Measurements from ENCODE around the gene TTC7B.

The TTC7B gene

DNA sequence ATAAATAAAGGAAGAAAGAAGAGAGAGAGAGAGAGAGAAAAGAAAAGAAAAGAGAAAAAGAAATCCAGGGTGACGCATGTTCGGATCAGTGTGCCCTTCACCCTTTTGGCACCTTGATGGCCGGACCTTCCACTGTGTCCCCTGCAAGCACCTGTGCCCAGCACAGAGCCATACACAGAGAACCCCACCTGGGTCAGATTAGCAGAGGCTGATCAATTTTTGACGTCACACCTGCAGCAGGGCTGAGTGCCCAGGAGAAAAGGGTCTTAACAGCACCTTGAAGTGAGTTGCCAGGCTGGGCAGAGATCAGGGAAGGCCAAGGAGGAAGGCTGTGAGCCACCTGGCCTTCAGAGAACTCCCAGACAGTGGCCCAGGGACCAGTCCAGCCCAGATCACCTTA, 305.0 kb downstream of the TTC7B start:
- no peak overlapping the region for H3K4me3 ChIP-seq (ENCODE audit: low read depth, low read length)
- TF ChIP-seq, protein P1, sequence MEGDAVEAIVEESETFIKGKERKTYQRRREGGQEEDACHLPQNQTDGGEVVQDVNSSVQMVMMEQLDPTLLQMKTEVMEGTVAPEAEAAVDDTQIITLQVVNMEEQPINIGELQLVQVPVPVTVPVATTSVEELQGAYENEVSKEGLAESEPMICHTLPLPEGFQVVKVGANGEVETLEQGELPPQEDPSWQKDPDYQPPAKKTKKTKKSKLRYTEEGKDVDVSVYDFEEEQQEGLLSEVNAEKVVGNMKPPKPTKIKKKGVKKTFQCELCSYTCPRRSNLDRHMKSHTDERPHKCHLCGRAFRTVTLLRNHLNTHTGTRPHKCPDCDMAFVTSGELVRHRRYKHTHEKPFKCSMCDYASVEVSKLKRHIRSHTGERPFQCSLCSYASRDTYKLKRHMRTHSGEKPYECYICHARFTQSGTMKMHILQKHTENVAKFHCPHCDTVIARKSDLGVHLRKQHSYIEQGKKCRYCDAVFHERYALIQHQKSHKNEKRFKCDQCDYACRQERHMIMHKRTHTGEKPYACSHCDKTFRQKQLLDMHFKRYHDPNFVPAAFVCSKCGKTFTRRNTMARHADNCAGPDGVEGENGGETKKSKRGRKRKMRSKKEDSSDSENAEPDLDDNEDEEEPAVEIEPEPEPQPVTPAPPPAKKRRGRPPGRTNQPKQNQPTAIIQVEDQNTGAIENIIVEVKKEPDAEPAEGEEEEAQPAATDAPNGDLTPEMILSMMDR (IDR thresholded peaks at IDR 0.05; ENCODE audit: low read depth, low read length, missing control alignments): no peak
- DNase-seq (ENCODE audit: low read depth): no peak

DNA sequence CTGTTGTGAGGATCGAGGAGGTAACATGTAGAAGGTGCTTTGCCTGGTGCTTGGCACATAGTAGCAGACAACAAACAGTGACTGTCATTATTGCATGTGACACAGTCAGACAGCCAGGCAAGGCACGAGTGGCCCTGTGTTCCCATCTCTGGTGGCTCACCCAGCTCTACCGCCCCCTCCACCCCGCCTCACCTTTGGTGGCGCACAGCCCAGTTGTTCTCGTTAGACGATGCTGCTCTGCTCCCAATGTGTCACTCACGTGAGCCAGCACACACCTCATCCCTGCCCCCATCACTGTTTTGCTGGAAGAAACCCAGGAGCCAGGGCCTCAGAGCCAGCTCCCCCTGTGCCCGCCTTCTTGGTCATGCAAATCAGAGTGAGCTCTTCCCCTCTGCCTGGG, 306.1 kb downstream of the TTC7B start:
- no peak overlapping the region for H3K4me3 ChIP-seq (ENCODE audit: low read depth, low read length)
- DNase-seq (ENCODE audit: low read depth): no peak
- TF ChIP-seq, protein P1 (IDR thresholded peaks at IDR 0.05; ENCODE audit: low read depth, low read length, missing control alignments): no peak

DNA sequence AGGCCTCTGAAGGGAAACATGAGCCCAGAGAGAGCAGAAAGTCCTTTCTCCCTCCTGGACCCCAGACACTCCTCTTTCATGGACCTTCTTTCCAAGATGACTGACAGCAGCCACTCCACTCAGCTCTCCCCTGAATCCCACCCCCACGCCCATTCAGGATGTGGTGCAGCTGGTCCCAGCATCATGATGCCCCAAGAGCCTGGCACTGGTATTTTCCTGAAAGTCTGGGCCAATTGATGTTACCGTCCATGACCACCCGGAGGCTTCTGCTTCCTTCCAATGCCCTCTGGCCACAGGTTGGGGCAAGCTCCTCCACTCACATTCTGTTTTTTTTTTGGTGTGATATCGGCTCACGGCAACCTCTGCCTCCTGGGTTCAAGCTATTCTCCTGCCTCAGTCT, 306.8 kb downstream of the TTC7B start:
- TF ChIP-seq, protein P1 (IDR thresholded peaks at IDR 0.05; ENCODE audit: low read depth, low read length, missing control alignments): no peak
- DNase-seq (ENCODE audit: low read depth): no peak
- no peak overlapping the region for H3K4me3 ChIP-seq (ENCODE audit: low read depth, low read length)

DNA sequence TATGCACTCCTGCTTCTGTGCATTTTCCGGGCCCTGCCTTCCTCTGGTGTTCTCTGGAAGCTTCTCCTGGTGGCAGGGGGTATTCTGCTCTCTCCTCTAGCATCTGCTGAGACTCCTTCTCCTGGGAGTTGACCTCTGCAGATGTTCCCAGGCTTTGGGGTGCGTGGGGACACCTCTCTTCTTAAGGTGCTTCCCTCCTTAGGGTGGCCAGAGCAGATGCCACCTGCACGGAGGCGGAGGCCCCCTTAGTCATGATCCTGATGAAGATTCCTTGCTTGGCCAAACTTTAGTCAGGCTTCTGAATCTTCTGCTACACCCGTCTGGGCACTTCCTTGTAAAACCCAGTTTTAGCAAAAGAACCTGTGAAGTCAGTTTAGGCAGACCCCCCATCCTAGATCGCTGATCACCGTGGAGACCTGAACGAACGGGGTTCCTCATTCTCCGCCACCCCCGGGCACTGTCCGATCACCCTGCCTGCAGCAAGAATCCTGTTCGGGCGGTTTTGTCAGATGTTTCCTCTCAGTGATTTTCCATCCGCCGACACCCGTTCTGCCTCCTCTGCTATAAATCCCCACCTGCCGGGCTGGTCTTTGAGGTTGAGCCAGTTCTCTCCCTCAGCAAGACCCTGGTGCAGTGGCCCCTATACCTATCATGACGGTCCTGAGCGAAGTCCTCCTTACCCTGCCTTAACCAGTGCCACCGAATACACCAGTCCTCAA, 307.5 kb downstream of the TTC7B start:
- DNase-seq (ENCODE audit: low read depth): no peak
- TF ChIP-seq, protein P1 (IDR thresholded peaks at IDR 0.05; ENCODE audit: low read depth, low read length, missing control alignments): no peak
- no peak overlapping the region for H3K4me3 ChIP-seq (ENCODE audit: low read depth, low read length)

DNA sequence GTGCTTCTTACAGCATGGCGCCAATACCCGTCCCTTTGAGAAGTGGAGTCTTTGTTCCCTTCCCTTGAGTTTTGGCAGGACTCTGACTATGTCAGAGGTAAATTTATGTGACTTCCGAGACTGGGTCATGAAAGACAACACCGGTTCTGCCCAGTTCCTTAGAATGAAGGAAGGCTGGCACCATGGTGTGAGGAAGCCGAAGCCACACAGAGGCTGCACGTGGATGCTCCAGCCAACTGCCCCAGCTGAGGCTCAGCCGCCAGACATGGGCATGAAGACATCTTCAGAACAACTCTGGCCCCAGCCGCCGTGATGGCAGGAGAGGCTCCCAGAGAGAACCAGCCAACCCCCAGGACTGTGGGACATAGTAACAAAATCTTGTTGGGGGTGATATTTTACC, 308.2 kb downstream of the TTC7B start:
- TF ChIP-seq, protein P1 (IDR thresholded peaks at IDR 0.05; ENCODE audit: low read depth, low read length, missing control alignments): no peak
- no peak for DNase-seq (ENCODE audit: low read depth)
- no peak overlapping the region for H3K4me3 ChIP-seq (ENCODE audit: low read depth, low read length)

DNA sequence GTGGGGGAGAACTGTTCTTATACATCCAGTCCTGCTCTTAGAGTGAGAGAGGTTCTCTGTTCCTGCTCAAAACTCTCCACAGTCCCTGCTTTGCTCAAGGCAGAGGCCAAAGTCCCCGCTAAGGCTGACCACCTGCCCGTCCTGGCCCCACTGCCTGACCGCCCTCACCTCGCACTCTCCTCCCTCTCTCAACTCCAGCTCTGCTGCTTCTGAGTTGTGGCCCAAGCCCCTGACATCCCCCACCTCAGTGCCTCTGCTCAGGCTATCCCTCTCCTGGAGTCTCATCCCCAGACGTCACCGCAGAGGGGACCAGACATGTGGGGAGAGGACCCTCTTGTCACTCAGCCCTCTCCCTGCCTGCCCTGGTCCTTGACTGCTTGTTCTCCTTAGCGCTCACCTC, 308.8 kb downstream of the TTC7B start:
- DNase-seq (ENCODE audit: low read depth): no peak
- no peak overlapping the region for H3K4me3 ChIP-seq (ENCODE audit: low read depth, low read length)
- TF ChIP-seq, protein P1 (IDR thresholded peaks at IDR 0.05; ENCODE audit: low read depth, low read length, missing control alignments): no peak

DNA sequence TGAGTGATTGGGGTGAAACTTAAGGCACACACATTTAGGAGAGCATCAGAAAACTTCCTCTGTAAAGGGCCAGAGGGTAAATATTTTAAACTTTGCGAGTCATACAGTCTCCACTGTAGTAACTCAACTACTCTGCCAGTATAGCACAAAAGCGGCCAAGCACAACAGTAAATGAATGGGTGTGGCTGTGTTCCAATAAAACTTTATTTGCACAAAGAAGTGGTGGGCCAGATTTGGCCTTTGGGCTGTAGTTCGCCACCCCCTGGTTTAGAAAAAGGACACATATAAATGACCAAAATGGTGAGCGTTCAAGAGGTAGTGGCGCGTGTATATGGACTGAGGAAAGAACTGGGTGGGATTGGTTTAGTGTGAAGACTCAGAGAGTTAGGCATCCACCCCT, 309.5 kb downstream of the TTC7B start:
- TF ChIP-seq, protein P1 (IDR thresholded peaks at IDR 0.05; ENCODE audit: low read depth, low read length, missing control alignments): no peak
- no peak overlapping the region for H3K4me3 ChIP-seq (ENCODE audit: low read depth, low read length)
- no peak for DNase-seq (ENCODE audit: low read depth)

All from GM12864 (cell line).